Body of pancreas (tissue), 4 donors: ENCODE results near the gene SLC6A2.

ENCODE experiments used
- POLR2A ChIP-seq, 3 donors: fragments of 450-650 bp; IDR thresholded peaks; one replicate each; pipeline ENCODE4 v1.6.1; 2016; ENCODE audit warnings: antibody characterized with exemption in 3 of 3, mild to moderate bottlenecking in 2 of 3
- TF ChIP-seq, protein P1 (sequence below), 7 experiments: fragments of 450-650 bp in 4 of 7; fragments of 200-600 bp in 3 of 7; sonication (generic) in 3 of 7; IDR thresholded peaks; one replicate each; pipeline ENCODE4 v1.5.1; 2016 to 2019; ENCODE audit warnings: antibody characterized with exemption in 7 of 7

- TF ChIP-seq, protein P1, sequence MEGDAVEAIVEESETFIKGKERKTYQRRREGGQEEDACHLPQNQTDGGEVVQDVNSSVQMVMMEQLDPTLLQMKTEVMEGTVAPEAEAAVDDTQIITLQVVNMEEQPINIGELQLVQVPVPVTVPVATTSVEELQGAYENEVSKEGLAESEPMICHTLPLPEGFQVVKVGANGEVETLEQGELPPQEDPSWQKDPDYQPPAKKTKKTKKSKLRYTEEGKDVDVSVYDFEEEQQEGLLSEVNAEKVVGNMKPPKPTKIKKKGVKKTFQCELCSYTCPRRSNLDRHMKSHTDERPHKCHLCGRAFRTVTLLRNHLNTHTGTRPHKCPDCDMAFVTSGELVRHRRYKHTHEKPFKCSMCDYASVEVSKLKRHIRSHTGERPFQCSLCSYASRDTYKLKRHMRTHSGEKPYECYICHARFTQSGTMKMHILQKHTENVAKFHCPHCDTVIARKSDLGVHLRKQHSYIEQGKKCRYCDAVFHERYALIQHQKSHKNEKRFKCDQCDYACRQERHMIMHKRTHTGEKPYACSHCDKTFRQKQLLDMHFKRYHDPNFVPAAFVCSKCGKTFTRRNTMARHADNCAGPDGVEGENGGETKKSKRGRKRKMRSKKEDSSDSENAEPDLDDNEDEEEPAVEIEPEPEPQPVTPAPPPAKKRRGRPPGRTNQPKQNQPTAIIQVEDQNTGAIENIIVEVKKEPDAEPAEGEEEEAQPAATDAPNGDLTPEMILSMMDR (IDR thresholded peaks at IDR 0.05) = no peak
- no peak for TF ChIP-seq POLR2A (IDR thresholded peaks at IDR 0.05)
These were observed 61.5 kb downstream of the SLC6A2 start for GRCh38 chr16:55717326-55717725.
